ENCODE data around the gene LCE1E.

The LCE1E gene

DNA sequence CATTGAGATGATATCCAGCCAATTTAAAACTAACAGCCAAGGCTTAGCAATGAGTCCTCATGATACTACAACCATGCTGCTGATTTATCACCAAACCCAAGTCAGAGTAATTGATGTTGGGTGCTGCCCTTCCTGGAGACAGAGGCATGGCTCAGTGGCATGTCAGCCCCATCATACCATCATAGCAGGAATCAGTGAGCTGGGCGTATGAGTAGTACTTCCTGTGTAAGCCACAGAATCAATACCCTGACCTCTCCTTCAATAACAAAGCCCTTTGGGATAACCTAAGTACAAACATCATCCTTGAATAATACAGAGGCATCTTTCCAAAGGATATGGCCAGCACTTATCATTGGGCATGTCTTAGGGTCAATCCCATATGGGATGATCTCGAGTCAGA lies 3.0 kb upstream of the LCE1E start:
- no peak for DNase-seq

DNA sequence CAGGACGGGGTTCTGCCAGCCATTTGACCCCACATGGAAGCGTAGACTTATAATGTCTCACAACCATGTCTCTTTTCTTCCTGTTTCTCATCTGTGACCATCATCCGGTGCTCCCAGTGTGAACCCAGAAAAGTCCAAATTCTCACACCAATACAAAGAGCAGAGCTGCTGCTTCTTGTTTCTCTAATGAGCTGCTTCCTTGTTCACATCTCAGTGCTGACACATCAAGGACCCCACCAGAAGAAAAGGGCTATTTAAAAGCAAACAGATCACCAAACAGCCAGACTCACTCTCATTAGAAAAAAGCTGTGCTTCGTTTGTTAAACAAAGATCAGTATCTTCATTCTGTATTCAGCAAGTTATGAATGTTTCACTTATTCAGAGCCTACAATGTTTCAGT lies 9.6 kb downstream of the LCE1E start:
- DNase-seq, result no peak

- no peak for DNase-seq
Measured at GRCh38 chr1:152796421-152796820, 10.4 kb downstream of the LCE1E start, which contains the start of gene LCE1D. Gene LCE1D (plus strand): TSS chr1:152796721. CDS start chr1:152797795, 1,074 bp downstream.

- DNase-seq, result no peak
Measured at GRCh38 chr1:152801333-152801732, 15.3 kb downstream of the LCE1E start.

DNA sequence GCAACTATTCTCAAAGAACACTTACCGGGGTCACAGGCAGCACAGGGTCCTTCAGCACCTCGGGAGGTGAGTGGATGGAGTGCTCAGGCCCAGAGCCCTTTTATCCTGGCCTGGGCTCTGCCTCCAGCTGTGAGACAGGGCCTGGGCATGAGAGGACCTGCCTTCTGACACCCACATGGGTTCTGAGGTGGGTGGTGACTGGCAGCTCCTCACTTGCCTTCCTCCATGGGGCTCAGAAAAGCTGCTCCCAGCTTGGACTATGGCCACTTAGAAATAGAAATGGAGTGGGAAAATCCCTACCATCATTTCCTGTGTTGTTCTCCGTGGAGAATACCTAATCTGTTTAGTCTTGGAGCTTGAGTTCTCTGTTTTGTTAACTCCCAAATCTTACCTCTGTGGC lies 20.5 kb downstream of the LCE1E start, which contains the start of gene LCE1C:
Gene LCE1C, minus strand, starts transcription at position 76 of the 400 bp plus-strand sequence. CDS start 1,173 bp downstream, outside the sequence.
- no peak for DNase-seq

DNA sequence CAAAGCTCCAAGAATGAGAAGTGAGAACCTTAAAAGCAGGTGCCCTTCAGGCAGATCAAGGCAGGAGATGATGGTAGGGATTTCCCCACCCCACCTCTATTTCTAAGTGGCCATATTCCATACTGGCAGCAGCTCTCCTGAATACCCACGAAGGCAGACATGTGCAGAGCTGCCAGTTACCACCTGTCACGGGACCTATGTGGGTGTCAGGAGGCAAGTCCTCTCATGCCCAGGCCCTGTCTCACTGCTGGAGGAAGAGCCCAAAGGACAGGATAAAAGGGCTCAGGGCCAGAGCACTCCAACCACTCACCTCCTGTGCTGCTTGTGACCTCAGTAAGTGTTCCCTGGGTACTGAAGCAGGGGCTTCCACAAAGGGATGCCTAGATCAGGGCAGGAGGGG lies 25.0 kb downstream of the LCE1E start:
- no peak for DNase-seq

- no peak for DNase-seq
Measured at GRCh38 chr1:152811671-152812070, 25.6 kb downstream of the LCE1E start, which contains the start of gene LCE1B. Gene LCE1B (plus strand): TSS chr1:152811971. CDS start chr1:152812447, 476 bp downstream.

GRCh38 chr1:152817309-152817708 lies 31.3 kb downstream of the LCE1E start:
- no peak for DNase-seq

DNA sequence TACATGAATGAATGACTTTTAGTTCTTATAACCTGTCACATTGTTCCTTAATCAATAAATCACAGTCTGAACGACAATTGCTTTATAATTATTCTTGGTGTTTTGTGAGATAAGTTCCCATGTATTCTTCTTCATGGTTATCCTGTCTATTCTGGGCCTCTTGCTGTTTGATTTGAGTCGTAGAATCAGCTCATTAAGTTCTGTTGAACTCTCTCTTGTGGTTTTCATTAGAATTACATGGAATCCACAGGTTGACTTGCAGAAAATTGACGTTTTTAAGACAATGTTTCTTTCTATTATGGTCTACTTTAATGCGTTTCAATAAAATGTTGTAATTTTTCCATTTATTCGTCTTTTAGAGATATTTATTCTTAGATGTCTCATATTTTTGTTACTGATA lies 37.2 kb downstream of the LCE1E start:
- no peak for DNase-seq

DNA sequence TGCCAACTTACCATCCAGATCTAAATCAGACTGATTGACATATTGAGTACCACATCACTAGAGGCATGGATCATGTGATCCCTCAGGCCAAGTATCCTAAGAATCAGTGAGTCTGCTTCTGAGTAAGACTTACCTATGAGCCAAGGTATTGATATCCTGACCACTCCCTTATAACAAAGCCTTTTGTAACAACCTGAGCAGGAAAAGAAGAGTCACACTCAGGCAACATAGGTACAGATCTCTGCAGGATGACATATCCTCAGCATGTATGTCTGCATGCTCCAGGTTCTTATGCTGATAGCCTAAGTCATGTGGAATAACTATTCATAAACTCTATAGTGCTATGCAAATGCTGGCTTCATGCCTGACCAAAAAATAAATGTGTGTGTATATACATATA lies 38.9 kb downstream of the LCE1E start:
- DNase-seq, result no peak

GRCh38 chr1:152827173-152827572 lies 41.1 kb downstream of the LCE1E start, which contains the start of gene LCE1A:
Gene LCE1A (plus strand): TSS chr1:152827473. CDS start chr1:152827473, 0 bp downstream.
- DNase-seq, result no peak

DNA sequence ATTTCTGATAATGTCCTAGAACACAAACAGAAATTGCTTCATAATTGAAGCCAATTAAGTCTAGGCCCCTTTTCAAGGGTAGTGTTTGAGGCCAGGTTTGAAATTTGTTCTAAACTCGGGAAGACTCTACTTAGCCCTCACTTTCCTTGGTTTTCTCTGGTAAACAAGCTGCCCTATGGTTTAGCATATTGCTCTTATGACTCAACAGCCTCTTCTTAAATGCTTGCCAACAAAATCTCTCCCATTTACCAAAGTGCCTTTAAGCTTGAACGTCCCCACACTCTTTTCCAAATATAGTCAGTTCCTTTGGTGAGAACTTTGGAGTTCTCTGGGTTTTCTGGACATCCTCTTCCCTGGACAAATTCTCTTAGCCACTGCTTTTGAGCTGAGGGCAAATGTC lies 50.8 kb downstream of the LCE1E start:
- no peak for DNase-seq

Data from NCI-H1048 (cell line).